Fibroblast of peridontal ligament (primary cell): Measurements from ENCODE around the gene PRKCSH.

Experiments used
- DNase-seq: peaks from one replicate; pipeline ENCODE4 v3.0.0-alpha.2; 2010; ENCODE audit errors: extremely low read depth

The PRKCSH gene

DNA sequence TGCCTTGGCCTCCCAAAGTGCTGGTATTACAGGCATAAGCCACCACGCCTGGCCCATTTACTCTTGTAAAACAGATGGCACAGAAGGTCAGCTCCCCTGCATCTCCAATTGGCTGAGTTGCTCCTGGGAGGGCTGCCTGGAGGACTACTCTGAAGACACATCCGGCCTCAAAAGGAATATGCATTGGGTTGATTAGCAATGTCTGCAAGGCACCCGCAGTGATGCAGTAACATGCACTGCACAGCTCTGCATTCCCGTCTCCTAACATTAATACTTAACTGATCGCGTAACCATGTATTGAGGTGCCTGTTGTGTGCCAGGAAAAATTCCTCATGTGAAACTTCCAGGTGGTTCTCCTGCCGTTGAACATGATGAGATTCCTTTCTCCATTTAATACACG lies 40.4 kb downstream of the PRKCSH start:
- DNase-seq: no peak

DNA sequence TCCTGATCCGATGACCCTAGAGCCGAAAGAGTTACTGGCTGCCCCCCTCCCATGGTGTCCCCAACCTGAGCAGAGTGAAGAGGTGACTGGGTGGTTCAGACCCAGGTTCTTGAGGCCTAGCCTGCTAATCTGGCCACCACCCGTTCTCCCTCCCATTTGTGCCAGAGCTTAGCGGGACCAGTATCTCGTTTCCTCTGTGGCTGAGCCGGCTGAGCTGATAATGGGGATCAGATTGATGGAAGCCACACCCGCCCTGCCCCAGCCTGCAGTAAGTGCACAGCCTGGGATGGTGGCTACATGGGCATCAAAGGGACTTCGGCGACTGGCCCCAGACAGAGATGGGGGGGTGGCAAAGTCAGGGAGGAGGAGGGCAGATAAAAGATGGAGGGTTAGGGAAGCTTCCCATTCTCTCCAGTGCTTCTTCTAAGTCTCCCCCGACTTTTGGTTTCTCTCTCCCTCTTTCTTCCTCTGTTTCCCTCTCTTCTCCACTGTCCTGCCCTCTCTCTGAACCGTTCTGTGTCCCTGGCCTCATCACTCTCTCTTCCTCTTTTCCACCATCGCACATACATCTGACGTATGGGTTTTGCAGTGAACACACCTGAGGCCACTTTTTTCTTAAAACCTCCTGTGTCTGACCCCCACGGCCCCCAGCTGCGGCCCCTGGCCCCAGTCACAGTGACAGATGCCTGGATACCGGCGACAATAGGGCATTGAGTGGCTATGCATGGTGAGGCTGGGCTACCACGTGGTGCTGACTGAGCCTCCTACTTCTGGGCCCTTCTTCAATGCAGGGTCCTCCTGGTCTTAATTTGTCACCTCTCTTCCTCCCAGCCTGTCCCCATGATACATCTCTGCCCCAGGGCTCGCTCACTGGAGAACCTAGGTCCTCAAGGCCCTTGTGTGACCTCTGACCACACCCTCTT lies 43.0 kb downstream of the PRKCSH start:
- DNase-seq: no peak

DNA sequence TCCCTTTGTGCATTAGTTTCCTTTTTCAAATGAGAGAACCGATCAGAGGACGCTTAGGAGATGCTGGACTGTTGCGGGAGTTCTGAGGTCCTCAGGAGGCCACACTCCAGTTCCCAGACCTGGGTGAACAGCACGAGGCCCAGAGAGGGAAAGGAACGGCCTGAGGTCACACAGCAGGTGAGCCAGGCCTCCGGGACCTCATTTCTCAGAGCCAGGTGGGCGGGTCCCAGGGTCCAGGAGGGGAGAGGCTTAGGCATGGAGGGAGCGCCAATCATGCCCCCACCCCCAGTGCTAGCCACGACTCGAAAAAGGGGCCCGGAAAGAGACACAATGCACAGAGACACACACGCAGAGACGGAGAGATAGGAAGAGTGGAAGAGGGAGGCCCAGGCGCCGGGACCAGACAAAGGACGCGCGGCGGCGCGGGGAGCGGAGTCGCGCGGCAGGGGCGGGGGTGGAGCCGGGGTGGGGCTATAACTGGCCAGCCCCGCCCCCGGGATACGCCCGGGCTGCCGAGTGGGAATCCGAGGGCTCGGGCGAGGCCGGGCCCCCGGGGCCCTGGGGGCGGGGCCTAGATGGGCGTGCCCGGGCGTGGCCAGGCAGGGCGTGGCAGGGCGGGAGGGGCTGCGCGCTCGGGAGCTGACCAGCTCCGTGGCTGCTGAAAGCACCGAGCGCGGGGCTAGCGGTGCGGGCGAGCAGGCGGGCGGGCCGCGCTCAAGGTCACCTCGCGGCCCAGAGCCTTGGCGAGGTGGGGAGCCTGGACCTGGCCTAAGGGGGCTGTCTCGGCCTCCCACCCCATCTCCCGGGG lies 43.9 kb downstream of the PRKCSH start:
- DNase-seq: no peak

DNA sequence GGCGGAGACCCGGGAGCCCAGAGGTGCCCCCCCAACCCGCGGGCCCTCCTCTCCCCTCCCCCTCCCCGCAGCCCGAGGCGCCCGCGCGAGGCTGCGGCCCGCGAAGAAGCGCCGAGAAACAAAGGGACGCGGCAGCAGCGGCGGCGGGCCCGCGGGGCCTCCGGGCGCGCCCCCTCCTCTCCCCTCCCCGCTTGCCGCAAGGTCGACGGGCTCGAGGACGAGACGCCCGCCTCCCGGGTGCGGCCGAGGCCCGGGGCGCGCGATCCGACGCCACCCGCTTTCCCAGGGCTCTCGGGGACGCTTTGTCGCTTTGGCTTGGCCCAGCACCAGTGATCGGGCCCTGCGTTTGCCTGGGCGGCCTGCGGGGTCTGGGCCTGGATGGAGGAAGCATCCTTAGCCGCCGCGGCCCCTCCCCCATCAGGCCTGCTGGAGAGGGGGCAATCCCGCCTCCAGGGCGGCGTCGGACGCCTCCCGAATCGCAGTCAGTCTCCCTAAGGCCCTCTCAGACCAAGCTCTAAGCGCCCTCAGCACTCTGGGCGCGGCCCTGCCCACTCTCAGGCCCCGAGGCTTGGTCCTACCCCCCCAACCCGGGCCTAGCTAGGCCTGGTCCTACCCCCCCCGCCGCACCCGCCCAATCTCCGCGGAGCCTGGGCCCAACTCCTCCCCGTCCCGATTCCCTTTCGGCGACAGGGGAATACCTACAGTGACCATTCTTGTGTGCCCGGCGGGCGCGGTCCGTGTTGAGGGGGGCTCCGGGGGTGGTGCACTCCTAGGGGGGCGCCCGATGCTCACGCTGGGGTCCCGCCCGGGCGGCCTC lies 44.7 kb downstream of the PRKCSH start:
- DNase-seq: no peak

DNA sequence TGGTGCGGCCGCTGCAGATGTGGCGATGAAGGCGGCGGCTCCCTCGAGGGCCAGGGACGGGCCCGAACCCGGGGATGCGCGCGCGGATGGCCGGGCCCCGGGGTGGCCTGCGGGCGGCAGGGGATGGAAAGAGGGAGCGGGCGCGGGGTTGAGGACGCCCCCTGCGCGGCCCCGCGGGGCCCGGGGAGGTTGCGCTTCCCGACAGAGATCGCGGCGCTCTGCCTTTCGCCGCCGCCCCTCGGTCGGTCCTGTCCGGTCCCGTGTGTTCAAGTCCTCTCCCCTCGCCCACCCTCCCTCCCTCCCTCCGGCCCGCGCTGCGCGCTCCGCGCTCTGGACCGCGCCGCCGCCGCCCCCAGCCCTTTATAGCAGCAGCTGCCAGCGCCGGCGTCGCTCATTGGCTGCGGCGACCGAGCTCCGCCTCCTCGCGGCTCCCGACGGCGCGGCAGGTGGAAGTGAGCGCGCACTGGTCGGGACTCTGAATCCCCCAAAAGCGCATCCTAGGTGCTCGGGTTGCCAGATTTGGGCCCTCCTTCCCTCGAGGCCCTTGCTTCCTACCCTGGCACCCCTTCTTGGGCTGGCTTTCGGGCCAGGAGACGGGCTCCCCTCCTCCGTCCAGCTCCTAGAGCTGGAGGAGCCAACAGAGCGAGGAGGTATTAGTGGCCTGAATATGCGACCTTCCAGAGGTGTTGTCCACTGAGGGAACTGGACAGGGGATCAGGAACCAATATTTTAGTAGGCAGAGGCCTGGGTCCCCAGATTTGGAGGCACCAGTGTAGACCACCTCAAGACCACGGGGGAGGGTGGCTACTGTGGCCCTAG lies 45.5 kb downstream of the PRKCSH start, which contains the start of gene ELAVL3:
Gene ELAVL3, minus strand, starts transcription at position 332 of the 819 bp plus-strand sequence. CDS start 438 bp downstream, outside the sequence.
- no peak for DNase-seq

DNA sequence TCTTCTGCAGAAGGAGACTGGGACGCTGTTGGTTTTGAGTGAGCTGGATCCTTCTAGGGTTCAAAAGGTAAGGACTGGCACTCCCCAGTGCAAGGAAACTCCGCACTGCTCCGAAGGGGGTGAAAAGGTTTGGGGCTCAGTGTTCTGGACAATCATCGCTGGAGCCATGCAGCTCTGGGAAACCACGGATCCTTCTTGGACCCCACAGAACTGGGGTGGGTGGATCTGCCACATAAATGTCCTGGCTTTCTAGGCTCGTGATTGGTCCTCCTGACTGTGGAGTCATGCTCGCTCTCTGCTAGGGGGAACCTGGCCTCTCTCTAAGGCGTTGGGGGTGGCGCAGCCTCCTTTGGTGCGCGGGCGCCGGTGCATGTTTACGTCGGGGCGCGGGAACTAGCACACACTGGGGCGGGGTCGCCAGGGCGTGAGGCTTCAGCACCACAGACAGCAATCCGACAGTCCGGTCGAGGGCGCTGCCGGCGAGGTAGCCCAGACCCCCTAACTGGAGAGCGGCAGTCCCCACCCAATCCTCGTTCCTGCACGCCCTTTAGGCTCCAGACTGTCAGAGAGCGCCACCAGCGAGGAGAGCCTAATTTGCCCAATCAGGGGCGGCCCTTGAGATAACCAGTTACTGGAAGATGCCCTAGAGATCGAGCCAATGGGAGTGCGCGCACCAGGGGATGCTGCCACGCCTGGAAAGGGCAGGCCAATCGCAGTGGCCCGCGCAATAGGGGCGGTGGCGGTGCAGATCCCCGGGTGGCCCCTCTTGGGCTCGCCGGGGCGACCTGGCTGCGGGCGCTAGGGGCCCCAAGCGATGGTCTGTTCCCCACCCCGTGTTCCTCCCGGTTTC lies 46.3 kb downstream of the PRKCSH start:
- peak; percentile 69 for DNase-seq

DNA sequence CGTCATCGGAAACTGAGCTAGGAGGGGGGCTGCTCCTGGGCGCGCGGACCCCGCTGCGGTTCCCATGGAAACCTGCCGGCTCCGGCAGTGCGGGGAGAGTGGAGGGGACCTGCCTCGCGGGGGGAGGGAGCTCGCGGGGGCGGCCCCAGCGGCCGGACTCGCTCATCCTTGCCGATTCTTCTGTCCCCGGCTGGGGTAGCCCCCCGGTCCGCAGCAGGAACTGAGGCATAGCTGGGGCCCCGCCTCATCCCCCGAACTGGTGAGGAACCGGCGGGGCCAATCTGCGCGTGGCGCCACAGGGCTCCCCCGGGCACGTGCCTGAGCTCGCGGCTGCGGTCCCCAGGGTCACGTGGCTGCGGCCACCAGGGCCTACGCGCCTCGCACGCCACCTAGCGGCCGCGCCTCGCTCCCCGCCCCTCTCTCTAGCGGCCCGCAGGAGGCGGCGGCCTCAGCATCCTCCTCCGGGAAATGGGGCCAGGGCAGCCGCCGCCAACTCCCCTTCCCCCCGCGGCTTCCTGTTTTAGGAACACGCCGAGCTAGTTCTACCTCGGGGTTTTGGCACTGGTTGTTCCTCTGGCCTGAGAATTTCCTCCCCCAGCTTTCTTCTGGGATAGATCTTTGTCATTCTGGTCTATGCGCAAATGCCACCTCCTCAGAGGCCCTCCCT lies 47.1 kb downstream of the PRKCSH start:
- peak; percentile 56 for DNase-seq

DNA sequence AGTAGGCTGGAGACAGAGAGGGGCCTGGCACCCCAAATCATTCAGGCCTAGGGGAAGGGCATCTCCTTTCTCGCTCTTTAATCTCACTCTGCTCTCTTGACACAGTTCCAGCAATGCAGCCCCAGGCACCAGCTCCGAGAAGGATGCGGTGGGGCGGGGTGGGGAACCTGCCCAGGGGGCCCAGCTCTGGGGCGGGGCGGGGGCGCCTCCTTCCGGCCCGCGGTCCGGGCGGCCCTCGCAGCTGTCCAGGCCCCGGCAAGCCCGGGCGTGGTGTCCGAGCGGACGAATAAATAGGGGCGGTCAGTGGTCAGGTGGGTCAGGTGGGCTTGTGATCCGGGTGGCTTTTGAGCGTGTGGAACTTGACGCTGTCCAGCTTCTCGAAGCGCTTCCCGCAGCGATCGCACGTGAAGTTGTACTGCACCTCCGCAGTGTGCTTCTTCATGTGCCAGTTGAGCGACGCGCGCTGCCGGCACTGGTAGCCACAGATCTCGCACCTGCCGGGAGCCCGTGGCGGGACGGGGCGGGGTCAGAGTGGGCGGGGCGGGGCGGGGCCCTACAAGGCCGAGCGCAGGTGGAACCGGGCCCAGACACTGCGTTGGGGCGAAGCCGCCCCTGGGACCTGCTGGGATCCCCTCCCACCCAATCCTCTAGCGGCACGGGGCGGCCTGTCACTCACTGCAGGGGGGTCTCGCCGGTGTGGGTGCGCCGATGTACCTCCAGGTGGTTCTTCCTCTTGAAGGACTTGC lies 48.1 kb downstream of the PRKCSH start:
- DNase-seq: no peak

DNA sequence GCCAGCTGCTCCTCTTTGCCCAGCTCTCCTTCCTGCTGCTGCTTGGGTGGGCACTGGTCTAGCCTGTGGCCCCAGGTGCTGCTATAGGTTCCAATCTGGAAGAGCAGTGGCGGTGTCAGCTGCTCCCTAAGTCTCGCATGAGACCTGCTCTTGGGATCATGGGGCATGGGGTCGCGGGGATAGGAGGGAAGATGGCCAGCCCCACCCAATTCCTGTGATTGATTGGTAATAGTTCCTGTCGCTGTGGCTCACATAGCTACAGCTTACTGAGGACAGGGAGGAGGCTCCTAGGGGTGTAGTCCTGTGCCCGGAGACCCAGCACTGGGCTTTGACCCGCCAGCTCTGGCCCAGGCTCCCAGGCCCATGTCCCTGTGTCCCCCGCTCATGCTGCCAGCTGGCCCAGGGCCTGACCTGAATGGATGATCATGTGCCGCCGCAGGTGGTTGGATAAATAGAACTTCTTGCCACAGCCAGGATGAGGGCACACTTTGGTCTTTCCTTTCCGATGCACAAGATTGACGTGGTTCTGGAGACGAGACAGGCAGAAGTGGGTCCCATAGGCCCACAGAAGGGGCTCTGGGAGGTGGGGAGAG lies 49.9 kb downstream of the PRKCSH start:
- no peak for DNase-seq

DNA sequence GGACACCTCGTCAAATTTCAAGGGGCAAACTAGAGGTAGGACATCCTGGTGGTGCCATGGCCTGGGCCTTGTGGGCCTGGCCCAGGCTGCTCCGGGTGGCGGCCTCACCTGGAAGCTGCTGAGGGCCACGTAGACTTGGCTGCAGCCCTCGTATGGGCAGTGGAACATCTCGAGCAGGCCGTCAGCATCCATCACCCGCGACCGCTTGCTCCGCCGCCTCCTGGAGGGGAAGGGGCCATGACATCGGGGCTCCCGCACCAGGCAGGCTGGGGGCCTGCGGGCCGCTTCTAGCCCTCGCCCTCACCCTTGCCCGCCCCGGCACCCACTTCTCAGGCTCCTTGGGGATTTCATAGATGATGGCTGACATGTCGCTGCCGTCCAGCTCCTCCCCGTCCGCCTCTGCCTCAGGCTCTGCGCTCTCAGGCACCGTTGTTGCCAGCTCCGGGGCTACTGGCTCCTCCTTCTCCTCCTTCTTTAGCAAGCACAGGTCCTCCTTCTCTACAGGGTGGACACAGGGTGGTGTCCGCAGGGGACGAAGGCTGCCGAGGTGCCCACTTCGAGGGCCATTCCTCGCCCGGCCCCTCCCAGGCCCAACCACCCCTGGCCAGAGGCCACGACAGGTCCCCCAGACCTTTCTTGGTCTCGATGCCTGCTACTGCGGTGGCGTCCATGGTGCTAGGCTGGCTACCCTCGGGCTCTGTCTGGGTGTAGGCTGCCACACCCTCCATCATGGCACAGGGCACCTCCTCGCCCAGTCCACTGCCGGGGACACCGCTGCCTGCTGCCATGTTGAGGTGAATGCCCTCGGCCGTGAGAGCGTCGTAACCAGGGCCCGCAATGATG lies 51.4 kb downstream of the PRKCSH start:
- DNase-seq: no peak

DNA sequence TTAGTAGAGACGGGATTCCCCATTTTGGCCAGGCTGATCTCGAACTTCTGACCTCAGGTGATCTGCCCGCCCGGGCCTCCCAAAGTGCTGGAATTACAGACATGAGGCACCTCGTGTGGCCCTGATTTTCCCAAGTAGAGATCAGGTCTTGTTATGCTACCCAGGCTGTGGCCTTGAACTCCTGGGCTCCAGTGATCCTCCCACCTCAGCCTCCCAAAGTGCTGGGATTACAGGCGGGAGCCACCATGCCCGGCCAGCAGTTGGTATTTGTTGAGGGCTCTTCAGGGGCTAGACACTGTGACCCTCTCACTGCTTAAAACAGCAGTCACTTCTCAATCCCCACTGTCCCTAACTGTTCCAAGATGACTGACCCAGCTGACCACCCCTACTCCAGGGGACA lies 53.9 kb downstream of the PRKCSH start:
- no peak for DNase-seq

DNA sequence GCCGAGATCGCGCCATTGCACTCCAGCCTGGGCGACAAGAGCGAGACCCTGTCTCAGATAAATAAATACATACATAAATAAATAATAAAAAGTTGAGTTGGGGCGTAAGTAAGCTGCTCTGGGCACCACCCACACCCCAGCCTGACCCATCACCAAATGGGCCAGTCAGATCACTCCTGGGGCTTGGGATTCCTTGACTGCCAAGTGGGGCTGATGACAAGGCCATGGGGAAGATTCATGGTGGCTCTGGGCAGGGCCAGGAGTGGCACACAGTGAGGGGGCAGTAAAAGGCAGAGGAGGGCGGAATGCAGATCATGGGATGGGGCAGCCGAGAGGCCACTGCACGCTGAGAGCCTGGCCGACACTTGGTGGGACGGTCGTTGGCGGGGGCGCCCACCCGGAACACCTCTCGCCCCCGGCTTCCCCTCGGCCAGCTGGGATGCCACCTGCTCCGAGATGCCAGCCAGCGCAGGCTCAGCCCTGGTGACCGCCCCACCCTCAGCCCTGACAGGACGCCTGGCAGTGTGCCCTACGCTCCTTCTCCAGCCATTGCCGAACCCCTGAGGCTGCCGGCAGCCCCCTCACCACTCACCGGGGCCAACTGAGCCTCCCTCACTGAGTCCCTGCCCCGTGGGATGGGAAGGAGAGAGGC lies 59.3 kb downstream of the PRKCSH start:
- DNase-seq: no peak

DNA sequence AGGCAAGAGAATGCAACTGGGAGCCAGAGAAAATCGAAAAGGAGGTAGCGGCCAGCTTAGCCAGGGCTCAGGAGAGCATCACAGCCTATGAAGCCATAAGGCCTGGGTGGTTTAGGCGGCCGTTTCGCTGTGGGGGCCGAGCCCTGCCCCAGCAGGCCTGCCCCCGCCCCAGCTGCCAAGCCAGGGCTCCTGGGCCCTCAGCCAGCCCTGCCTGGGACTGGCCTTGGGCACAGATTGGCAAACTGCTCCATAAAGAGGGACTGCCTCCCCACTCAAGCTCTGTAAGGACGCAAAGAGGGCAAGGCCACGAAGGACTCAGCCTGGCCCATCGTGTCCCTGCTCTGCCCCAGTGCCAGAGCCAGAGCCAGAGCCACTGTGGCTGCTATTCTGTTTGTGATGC lies 60.0 kb downstream of the PRKCSH start:
- DNase-seq: no peak

DNA sequence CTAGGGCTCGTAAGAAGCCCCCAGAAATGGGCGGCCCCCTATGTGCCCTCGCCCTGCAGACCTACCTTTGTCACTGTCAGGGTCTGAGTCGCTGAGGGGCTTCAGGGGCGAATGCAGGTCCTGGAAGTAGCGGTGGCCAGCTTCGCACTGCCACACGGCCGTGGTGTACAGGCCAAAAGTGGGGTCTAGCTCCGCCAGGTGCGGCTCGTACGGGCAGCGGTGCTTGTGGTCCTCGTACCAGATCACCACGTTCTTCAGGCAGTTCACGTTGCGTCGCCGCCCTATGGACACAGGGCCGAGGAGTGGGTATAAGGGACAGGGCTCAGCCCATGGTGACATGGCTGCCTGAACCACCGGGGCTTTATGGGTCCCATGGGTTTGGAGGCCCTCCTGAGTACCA lies 60.5 kb downstream of the PRKCSH start:
- DNase-seq: no peak

DNA sequence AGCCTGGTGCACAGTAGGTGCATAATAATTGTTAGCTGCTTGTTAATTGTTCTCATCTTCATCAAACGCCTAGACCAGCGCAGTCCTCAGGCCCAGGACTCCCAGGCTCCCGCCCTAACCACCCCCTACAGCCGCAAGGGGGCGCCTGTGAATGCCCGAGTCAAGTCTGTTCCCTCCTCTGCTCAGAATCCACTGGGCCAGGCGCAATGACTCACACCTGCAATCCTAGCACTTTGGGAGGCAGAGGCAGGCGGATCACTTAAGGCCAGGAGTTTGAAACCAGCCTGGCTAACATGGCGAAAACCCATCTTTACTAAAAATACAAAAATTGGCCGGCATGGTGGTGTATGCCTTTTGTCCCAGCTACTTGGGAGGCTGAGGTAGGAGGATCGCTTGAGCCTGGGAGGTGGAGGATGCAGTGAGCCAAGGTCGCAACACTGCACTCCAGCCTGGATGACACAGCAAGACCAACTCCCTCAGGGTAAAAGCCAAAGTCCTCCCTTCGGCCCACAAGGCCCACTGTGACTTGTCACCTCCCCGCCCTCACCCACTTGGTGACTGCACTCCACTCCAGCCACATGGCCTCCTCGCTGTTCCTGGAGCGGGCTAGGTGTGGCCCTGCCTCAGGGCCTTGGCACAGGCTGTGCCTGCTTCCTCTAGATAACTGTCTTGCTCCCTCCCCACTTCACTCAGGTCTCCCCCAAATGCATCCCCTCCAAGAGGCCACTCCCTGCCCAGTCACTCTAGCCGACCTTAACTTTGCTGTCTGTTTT lies 61.1 kb downstream of the PRKCSH start:
- peak; percentile 76 for DNase-seq

DNA sequence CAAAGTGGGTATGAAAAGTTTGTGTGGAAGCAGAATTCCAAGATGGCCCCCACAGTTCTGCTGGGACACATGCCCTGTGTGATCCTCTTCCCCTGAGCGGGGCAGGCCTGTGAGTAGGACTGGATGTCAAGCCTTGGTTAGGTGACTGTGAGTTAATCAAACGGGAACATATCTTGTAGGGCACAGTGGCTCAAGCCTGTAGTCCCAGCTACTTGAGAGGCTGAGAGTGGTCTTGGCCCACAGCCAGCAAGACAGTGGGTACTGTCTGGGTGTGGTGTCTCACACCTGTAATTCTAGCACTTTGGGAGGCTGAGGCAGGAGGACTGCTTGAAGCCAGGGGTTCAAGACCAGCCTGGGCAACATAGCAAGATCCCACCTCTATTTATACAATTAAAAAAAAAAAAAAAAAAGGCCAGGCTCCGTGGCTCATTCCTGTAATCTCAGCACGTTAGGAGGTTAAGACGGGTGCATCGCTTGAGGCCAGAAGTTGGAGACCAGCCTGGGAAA lies 63.8 kb downstream of the PRKCSH start:
- no peak for DNase-seq
